GM21529 (cell line): ENCODE measurements around the gene COPA.
"Not testable (repeated sequence)": the region's sequence is repeated elsewhere in the genome, so short reads cannot be mapped to it uniquely, and the experiment has no call there.

Experiments used
- ATAC-seq: cut with Tn5 transposase; IDR thresholded peaks from one replicate; pipeline ENCODE4 v1.9.1; 2021; ENCODE audit not compliant: unreplicated experiment

Gene COPA

DNA sequence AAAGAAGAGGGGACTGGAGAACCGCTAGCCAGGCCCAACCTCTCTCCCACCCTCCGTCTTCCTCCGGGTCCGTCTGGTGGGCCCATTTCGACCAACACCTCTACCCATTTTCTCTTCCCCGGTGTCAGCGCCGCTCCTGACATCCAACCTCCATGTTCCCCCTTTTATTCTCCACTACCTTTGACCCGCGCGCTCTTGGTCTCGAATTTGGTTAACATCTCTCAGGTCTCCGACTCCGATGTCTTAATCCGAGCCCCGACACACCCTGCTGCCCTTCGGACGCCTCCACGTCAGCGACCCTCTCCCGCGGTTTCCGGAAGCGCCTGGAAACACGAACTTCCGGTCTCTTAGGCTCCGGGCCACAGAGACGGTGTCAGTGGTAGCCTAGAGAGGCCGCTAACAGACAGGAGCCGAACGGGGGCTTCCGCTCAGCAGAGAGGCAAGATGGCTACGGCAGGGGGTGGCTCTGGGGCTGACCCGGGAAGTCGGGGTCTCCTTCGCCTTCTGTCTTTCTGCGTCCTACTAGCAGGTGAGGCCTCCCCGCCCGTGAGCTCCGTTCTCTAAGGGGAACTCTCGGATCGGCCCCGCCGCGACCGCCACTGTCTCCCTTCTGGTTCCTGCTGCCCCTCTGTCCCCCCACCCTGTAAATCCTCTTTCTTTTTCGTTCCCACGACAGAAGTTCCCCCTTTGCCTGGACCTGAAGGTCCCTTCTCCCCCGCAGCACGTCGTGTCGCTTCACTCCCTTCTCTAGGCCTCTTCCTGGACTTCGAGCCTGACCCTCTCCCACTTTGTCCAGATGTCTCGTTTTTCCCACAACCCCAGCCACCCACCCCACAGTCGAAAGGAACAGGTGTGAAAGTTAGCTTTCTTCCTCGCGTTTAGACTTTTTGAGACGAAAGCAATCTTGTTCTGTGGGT is at the start of gene COPA, which contains the start of gene NCSTN:
TSS of gene COPA (minus strand) at position 298 of the 917 bp plus-strand sequence. CDS start at position 218, 80 bp downstream.
TSS of gene NCSTN (plus strand) at position 431 of the 917 bp plus-strand sequence. CDS start at position 445, 14 bp downstream.
- ATAC-seq = peak; percentile 88

DNA sequence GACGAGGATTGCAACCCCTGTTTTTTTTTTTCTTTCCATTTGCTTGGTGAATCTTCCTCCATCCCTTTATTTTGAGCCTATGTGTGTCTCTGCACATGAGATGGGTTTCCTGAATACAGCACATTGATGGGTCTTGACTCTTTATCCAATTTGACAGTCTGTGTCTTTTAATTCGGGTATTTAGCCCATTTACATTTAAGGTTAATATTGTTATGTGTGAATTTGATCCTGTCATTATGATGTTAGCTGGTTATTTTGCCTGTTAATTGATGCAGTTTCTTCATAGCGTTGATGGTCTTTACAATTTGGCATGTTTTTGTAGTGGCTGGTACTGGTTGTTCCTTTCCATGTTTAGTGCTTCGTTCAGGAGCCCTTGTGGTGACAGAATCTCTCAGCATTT is 45.4 kb upstream of the COPA start:
- not testable (repeated sequence) for ATAC-seq

DNA sequence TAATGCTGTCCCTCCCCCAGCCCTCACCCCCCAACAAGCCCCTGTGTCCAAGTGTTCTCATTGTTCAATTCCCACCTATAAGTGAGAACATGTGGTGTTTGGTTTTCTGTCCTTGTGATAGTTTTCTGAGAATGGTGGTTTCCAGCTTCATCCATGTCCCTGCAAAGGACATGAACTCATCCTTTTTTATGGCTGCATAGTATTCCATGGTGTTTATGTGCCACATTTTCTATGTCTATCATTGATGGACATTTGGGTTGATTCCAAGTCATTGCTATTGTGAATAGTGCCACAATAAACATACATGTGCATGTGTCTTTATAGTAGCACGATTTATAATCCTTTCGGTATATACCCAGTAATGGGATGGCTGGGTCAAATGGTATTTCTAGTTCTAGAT is 41.8 kb upstream of the COPA start:
- not testable (repeated sequence) for ATAC-seq

DNA sequence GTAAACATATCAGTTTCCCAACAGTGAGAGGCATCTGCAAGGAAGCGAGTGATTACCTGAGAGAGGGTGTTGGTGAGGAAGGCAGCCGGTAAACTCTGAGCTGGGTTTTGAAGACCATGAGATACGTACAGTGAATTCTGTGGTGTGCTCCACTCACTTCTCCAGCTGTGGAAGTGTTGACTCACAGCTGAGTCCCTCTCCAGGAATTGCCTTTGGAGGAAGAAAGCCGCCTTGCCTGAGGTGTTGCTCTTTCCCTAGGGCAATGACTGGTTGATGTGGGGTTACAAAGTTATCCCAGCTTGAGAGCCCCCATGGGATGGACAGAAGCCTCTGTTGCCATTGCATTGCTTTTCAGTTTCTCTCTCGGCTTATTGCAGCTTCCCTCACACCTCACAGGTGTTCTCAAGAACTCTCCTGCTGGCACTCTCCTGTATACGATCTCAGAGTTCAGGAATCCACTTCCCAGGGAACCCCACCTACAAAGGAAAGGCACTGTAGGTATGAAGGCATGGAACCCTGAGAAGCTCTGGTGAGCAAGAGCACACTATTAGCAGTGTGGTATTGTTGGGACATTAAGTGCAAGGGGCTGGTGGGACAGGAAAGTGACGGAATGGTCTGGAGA is 34.6 kb upstream of the COPA start:
- no peak for ATAC-seq

- ATAC-seq = no peak
Measured at GRCh38 chr1:160376525-160377131, 33.6 kb upstream of the COPA start.

- ATAC-seq = no peak
Measured at GRCh38 chr1:160375788-160376524, 32.9 kb upstream of the COPA start.

DNA sequence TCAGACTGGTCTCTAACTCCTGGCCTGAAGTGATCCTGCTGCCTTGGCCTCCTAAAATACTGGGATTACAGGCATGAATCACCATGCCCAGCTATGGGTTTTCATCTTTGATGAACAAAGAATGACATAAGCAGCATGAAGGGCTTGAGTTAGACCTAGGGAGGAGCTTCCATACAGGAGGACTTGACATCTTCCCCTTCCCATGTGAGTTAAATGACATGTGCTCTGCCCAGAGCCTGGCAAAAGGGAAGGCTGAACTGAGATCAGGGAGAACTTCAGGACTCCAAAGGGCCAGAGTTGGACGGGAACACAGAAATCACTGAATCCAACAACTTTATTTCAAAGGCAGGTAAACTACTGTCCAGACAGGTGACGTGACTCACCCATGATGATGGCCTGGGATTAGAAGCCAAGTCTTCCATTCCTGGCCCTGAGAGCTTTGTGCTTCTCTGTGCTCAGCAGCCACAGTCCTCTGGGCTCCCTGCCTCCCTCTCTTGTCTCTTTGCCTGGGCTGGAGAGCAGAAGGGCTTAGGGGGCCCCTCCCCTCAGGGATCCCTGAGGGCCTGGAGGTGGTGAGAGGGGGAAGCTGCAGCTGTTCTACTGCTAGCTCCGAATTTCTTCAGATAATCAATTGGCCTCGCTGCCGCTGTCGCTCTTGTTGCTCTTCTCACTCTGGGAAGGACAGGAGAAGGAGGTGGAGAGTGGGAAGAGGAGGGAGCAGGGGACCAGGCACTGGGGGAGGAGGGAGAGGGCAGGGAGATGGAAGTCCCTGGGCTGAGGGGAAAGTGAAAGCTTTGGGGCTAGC is 31.5 kb upstream of the COPA start:
- ATAC-seq = no peak

DNA sequence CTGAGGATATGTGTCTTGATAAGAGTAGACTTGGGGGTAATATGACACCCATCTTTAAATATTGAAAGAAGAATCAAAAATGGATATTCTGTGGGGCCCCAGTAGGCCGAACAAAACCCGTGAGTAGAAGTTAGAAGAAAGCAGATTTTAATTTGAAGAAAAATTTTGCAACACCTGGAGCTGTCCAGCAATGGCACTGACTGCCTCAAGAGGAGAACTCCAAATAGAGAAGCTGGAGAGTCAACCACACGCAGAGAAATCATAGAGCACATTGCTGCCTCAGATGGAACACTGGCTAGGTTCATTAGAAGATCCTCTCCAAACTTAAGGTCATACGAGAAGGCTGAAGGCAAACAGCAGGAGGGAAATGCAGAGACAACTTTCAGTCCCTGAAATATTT is 30.6 kb upstream of the COPA start:
- no peak for ATAC-seq

- ATAC-seq = no peak
Measured at GRCh38 chr1:160371756-160372155, 28.7 kb upstream of the COPA start.

GRCh38 chr1:160371346-160371631 is 28.2 kb upstream of the COPA start:
- ATAC-seq = no peak

GRCh38 chr1:160370561-160371345 is 27.7 kb upstream of the COPA start:
- ATAC-seq = no peak

- no peak for ATAC-seq
Measured at GRCh38 chr1:160369087-160369486, 26.0 kb upstream of the COPA start.

DNA sequence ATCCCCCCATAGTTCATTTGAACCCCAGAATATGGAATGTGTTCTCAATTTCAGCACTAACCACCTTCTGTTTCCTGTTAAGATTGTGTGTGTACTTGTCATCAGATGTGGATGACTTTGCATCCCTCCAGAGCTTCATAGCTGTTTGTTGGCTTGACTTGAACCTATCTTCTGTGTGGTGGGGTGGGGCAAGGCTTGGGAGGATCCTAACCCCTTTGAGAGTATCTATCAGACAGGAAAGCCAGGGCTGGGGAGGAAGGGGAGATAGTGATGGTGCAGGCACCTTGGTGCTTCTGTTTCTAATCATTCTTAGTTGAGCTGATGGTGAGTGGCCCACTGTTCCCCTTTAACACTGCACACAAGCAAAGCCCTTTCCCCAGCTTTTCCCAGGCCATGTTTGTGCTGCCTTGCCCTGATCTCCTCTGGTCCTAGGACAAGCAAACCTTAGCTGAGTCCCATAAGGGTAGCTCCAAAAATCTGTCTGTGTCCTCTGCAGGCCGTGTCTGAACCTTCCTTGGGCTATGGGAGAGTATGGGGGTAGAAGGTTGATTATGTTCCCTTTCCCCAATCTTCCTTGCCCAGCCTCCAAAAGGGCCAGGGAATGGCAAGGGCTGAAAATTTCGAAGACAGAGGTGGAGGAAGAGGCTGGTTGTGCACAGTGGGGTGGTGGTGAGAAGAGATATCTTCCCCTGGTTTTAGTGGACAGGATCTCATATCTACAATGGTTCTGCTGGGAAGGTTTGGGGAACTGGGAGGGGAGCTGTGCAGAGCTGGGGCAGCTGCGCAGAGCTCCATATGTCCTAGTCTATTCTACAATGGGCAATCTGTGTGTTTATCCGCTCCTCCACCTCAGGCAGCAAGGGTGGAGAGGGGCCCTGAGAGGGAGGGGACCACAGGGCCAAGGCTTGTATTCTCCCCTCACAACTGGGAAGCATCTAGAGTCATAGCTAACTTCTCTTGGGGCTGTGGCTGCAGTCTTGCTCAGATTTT is 25.2 kb upstream of the COPA start:
- no peak for ATAC-seq

- no peak for ATAC-seq
Measured at GRCh38 chr1:160367516-160367900, 24.5 kb upstream of the COPA start.

DNA sequence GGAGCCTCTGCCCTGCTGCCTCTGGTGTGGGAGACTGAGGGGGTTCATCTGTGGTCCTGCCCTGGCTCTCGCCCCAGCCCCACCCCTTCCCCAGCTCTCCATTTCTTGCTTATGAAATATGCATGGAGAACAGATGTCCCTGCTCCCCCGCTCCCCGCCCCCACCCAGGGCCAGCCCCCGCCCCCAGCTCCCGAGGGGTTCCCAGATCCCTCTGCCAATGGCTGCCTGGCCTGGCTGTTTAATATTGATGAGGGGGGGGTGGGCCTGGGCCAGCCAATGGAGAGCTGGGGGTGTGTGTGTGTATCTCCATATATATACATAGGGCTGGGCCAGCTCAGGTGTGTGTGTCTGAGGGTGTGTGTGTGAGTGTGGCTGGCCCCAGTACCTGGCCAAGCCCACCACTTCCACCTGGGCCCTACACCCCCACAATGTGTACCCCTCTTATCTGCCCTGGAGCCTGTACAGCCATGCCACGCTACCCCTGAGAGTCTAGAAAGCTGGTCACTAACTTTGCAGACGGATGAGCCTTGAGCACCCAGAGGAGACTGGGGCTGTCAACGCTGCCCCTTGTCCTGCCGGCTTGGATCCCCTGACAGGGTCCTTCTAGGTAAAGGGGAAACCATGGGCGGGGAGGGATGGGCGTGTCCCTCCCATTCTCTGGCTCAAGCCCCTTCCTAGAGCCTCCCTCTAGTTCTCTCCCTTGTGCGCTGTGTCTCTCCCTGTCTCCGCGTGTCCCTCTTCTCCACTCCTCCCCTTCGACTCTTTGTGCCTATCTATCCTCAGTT is 23.9 kb upstream of the COPA start, which contains the start of gene NHLH1:
TSS of gene NHLH1 (plus strand) at position 341 of the 785 bp plus-strand sequence. CDS start 3,661 bp downstream, outside the sequence.
- no peak for ATAC-seq

- ATAC-seq = no peak
Measured at GRCh38 chr1:160365325-160365724, 22.3 kb upstream of the COPA start.

DNA sequence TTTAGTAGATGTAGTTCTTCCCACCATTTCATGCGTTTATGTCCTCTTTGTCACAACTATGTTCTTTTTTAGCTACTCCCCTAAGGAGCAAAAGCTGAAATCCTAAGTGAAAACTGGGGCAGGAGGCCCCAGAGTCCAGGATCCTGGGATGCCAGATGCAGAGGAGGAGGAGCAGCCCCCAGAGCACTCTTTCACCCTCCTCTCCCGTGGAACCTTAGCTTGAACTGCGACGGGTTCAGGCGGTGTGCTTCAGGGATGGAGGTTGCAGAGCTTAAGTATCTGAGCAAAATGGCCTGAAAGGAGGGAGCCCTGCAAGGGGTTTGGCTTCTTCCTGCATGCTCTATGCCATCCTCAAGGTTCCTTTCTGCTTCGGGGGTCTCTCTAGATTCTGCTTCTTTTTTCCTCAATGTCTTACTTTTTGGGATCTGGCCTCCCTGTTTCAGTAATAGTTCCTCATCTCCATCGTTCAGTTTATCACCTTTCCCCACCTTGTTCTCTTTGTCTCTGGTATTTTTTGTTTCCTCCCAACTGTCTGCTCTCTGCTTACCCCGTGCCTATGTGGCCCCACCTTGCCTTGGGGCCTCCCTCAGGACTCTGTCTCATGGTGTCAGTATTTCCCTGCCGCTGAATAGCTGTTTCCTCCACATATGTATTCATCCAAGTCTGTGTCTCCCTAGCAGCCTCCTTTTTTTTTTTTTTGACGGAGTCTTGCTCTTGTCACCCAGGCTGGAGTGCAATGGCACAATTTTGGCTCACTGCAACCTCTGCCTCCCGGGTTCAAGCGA is 21.1 kb upstream of the COPA start:
- no peak for ATAC-seq
